Measurements from ENCODE around the gene OR6K6.

Gene OR6K6

GRCh38 chr1:158754420-158754819, at the start of gene OR6K6:
Gene OR6K6, plus strand, starts transcription at chr1:158754720. Its CDS starts 168 bp downstream, at chr1:158754888.
- DNase-seq (ENCODE audit: low read depth, low spot score) = no peak

- no peak for DNase-seq (ENCODE audit: low read depth, low spot score)
Observed at GRCh38 chr1:158706096-158706495, 48.4 kb upstream of the OR6K6 start.

DNA sequence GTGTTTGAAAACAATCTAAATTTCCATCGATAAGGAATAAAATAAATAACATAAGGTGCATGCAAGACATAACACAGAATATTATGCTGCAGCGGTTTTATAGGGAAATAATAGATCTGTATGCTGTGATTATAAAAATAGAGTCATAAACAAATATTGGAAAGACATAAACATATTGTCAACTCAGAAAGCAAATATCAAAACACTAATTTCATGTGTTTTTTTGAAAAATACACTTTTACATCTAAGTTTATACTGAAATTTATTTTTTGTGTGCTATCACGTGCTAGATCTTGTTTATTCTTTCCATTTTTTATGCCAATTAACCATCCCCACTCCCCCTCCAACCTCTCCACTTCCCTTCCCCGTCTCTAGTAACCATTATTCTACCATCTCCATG, 43.4 kb upstream of the OR6K6 start:
- no peak for DNase-seq (ENCODE audit: low read depth, low spot score)

DNA sequence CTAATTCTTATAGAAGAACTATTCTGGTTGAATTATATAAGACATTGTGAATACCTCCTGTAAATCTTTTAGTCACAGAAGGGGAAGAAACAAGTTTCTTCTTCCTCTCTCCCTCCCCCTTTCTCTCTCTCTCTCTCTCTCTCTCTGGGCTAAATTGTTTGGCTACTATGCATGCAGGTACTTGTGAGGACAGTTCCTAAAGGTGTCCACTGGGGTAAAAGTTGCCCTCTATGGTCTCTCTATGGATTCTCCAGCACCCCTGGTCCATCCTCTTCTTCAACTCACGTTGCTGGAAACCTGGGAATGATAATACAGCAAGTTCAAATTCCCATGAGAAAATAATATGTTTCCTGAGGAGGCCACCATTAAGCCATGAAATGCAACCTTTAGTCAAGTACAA, 39.8 kb upstream of the OR6K6 start:
- DNase-seq (ENCODE audit: low read depth, low spot score) = no peak

- no peak for DNase-seq (ENCODE audit: low read depth, low spot score)
Observed at GRCh38 chr1:158716335-158716734, 38.2 kb upstream of the OR6K6 start.

DNA sequence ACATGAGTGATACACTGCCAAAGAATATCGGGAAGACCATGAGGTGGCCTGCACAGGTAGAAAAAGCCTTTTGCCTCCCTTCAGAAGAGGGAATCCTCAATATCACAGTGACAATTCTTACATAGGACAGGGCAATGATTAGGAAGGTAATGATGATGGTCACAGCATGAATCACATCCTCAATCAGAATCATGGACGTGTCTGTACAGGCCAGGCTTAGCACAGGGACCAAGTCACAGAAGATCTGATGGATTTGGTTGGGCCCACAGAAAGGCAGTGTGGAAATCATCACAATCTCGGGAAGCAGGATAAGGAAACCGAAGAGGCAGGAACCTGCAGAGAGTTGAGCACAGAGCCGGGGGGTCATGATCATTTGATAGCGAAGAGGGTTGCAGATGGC, 37.2 kb upstream of the OR6K6 start:
- DNase-seq (ENCODE audit: low read depth, low spot score) = no peak

DNA sequence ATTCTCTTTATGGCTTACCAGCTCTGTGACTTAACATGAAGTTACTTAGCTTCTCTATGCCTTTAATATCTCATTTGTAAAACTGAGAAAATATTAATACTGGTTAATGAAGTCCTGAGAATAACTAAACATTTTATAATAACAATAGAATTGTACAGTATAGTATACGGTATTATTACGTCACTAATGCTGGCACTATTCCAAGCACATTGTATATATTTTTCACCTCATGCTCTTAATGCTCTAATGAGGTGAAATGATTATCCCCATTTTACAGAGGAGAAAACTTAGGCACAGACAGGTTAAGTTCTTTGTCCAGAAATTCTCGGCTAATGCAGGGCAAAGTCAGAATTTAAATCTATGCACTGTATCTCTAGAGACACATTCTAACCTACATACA, 34.9 kb upstream of the OR6K6 start:
- no peak for DNase-seq (ENCODE audit: low read depth, low spot score)

GRCh38 chr1:158720620-158721019, 33.9 kb upstream of the OR6K6 start, which contains the start of gene OR6K3:
Gene OR6K3, minus strand, starts transcription at chr1:158720720. Its CDS starts 2,605 bp downstream, at chr1:158718115.
- no peak for DNase-seq (ENCODE audit: low read depth, low spot score)

DNA sequence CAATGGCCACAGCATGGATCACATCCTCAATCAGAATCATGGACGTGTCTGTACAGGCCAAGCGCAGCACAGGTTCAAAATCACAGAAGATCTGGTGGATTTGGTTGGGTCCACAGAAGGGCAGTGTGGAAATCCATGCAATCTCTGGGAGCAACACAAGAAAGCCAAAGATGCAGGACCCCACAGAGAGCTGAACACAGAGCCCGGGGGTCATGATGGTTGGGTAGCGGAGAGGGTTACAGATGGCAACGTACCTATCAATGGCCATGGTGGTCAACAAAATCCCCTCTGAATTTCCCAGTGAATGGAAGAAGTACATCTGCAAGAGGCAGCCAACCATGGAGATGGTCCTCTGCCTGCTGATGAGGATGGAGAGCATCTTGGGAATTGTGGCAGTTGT, 30.1 kb upstream of the OR6K6 start:
- DNase-seq (ENCODE audit: low read depth, low spot score) = no peak

GRCh38 chr1:158728510-158729225, 25.9 kb upstream of the OR6K6 start:
- DNase-seq (ENCODE audit: low read depth, low spot score) = no peak

DNA sequence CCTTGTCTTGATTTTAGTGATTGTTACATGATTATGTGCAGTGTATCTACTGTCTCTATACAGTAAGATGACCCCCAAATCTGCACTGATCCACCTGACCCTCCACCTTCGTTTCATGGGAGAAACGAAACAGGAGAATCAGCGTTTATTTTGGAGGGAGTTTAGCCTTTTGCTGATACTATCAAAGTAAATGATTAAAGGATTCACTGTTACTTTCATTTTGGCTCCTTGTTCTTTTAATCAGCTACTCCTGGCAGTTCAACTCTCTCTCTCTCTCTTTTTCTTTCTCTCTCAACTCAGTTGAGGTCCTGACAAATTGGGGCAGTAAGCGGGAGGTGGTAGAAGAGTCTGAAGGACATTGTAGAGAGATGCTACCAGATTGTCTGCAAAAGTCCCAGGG, 24.1 kb upstream of the OR6K6 start:
- DNase-seq (ENCODE audit: low read depth, low spot score) = no peak

DNA sequence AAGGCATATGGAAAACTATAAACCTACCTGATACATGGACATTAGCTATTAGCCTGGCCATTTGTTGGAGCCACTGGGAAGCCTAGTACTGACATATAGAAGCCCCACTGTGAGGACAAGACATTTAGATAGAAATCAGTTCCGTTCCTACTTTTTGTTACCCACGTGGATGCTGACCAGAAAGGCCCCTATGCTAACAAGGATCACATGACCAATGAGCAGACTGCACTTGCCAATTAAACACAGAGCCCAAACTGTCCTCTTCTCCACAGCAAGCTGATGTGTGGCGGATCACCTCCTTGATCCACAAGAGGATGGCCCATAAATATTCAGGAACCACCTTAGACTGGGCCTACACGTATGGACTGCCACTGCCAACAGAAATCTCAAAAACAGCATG, 22.8 kb upstream of the OR6K6 start:
- no peak for DNase-seq (ENCODE audit: low read depth, low spot score)

DNA sequence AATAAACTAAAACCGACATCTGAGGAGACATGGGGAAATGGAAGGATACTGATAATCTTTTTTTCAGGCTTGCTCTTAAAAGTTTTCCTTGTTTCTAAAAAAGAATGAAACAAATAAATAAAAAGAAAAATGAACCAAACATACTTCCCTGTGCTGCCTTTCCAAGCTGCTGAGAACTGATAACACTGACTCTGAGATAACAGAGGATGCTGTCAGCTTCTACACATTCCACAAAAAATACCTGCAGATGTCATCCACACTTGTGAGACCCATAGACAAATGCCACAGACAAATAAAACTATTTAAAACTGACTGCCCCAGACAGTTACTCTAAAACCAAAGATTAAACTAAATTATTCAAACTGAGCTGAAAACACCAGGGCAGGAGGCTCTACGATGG, 22.0 kb upstream of the OR6K6 start:
- no peak for DNase-seq (ENCODE audit: low read depth, low spot score)

- no peak for DNase-seq (ENCODE audit: low read depth, low spot score)
Observed at GRCh38 chr1:158735848-158736247, 18.7 kb upstream of the OR6K6 start.

GRCh38 chr1:158752155-158752712, 2.3 kb upstream of the OR6K6 start:
- DNase-seq (ENCODE audit: low read depth, low spot score) = no peak

GRCh38 chr1:158771950-158772866, 17.7 kb downstream of the OR6K6 start, which contains the start of gene OR6N1:
Gene OR6N1, minus strand, starts transcription at chr1:158772195. Its CDS starts 5,513 bp downstream, at chr1:158766682.
- no peak for DNase-seq (ENCODE audit: low read depth, low spot score)

DNA sequence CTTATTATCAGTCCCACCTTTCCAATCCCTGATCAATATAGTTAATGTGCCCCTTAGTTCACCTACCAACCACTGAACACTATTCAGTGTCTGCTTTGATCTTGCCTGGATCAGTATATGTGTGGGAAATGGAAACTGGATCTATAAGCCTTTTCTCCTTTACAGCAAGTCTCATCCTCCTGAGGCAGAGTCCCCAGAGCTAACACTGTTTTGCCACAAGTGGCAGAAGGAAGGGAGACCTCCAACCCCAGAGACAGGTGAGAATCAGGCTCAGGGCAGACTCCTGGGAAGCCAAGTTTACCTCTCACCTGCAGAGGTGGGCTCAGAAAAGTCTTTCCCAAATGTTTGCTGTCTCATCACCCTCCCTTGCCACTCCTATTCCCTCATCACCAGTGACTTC, 26.6 kb downstream of the OR6K6 start, which contains the start of gene OR6N2:
Gene OR6N2, minus strand, starts transcription at position 101 of the 400 bp plus-strand sequence. CDS start 3,569 bp downstream, outside the sequence.
- no peak for DNase-seq (ENCODE audit: low read depth, low spot score)

GRCh38 chr1:158793604-158794003, 39.1 kb downstream of the OR6K6 start:
- DNase-seq (ENCODE audit: low read depth, low spot score) = peak; percentile 28

- DNase-seq (ENCODE audit: low read depth, low spot score) = no peak
Observed at GRCh38 chr1:158794247-158794646, 39.7 kb downstream of the OR6K6 start.

- DNase-seq (ENCODE audit: low read depth, low spot score) = no peak
Observed at GRCh38 chr1:158798531-158798930, 44.0 kb downstream of the OR6K6 start.

DNA sequence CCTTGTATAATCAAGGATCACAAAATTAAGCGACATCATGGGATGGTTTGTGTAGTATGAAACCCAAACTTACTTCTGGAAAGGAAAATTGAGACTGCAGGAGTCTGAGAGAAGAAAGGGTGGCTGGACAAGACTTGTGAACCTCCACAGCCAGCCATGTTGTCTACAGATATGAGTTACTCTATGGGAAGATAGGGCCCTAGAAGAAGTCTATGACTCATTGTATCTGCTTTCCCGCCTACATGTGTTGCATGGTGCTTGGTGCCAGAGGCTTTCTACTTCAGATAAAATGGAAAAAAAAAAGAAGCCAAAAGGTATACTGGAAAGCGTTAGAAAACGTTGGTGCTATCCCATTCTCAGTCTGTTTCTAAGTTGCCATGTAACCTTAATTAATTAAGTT, 45.2 kb downstream of the OR6K6 start:
- no peak for DNase-seq (ENCODE audit: low read depth, low spot score)

- DNase-seq (ENCODE audit: low read depth, low spot score) = no peak
Observed at GRCh38 chr1:158800526-158800925, 46.0 kb downstream of the OR6K6 start.
